Measurements from ENCODE around the gene PI4K2B.

GRCh38 chr4:25253071-25253445 is 19.2 kb downstream of the PI4K2B start:
- TF ChIP-seq CTCF (IDR thresholded peaks at IDR 0.05) (no peak), POLR2A (IDR thresholded peaks at IDR 0.05) (no peak), POLR2AphosphoS5 (IDR thresholded peaks at IDR 0.05) (no peak)
